Activated CD4-positive, alpha-beta T cell treated with anti-CD3 and anti-CD28 coated beads, Interleukin-2, amount 10 ng/mL, durations not matched to agents 24 days and 14 days (primary cell): Measurements from ENCODE around the gene CDC42BPA. TPM values are rescaled to one million over a fixed set of nuclear protein-coding genes. Genes with fewer than 3 reads are reported as not detected.

Experiments
- DNase-seq: peaks from one replicate; pipeline ENCODE4 v3.0.0; 2022
- H3K27ac Mint-ChIP-seq: one replicate; pipeline ENCODE4 v1.8.0; 2022; ENCODE audit warnings: mild to moderate bottlenecking, mixed read lengths
- H3K27me3 Mint-ChIP-seq: one replicate; pipeline ENCODE4 v1.8.0; 2022; ENCODE audit warnings: mixed read lengths
- H3K36me3 Mint-ChIP-seq: one replicate; pipeline ENCODE4 v1.8.0; 2022; ENCODE audit warnings: low read depth, mild to moderate bottlenecking, mixed read lengths
- H3K4me1 Mint-ChIP-seq: one replicate; pipeline ENCODE4 v1.8.0; 2021; ENCODE audit warnings: mixed read lengths
- H3K4me3 Mint-ChIP-seq: one replicate; pipeline ENCODE4 v1.8.0; 2022; ENCODE audit warnings: mild to moderate bottlenecking, moderate library complexity, mixed read lengths
- H3K9me3 Mint-ChIP-seq: one replicate; pipeline ENCODE4 v1.8.0; 2021; ENCODE audit warnings: mixed read lengths
- intact Hi-C: fragments of 100-400 bp; cut with micrococcal nuclease; formaldehyde crosslinking; loops from one replicate; pipeline ENCODE4 v1.15.1; 2023
- total RNA-seq: library from RNA; stranded (reverse); gene quantifications from 2 replicates; pipeline ENCODE4 v1.2.3, GENCODE V29; 2022

The CDC42BPA gene
- total RNA-seq, 1 donor from 2014 or later = 1.2 TPM

DNA sequence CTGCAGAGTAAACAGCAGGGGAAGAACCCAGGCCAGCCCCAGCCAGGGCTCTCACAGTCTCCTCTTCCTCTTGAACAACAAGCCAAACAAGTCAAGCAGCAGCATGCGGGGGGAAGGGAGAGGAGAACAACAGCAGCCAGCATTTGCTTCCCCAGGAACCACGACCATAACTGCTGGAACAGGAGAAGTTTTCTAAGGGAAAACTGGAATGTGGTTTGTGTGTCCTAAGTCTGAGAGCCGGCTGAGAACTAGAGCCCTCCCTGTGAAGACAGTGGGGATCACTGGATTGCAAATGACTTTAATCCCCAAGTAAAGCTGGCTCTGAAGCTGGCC, 330.0 kb downstream of the CDC42BPA start:
- H3K27ac Mint-ChIP-seq = no peak overlapping the region

DNA sequence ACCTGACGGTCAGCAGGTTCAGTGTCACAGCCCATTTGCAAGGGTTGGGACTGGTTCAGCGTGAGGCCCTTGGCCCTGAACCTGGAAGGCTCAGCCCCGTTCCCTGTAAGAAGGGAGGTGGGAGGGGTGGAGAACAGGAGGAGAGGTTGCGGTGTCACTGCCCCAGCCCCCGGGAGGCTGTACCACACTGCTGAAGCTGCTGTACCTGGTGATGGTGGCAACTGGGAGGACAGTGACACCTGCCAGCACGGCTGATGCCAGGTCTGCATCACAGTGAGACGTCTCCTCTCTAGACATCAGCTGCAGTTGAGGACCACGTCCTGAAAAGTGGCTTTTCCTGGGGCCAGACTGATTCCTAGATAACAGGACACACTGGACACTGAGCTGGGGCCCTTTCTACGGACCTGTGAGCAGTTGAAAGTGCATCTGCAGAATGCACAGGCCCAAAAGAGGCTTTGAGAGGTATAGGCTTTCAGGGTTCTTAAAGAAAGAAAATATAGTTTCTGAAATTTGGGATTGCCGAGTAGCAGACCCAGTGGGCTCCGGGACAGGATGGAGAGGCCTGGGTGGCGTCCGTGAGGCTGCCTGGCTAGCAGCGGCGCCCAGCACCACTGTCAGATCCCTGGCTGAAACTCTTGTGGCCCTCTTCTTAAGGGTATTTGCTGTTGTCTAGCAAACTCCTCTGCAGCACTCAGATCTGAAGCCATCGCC, 330.5 kb downstream of the CDC42BPA start:
- peaks cover 13% of the 10 kb centered on the region for H3K4me1 Mint-ChIP-seq
- H3K27ac Mint-ChIP-seq = no peak overlapping the region

More for the DNA sequence above, 330.0 kb downstream of the CDC42BPA start:
- peaks cover 13% of the 10 kb centered on the region for H3K4me1 Mint-ChIP-seq
- H3K4me3 Mint-ChIP-seq = no peak overlapping the region
- no peak for DNase-seq
- no peaks in the 10 kb centered on the region for H3K9me3 Mint-ChIP-seq
- peaks cover 7% of the 10 kb centered on the region for H3K36me3 Mint-ChIP-seq
- H3K27me3 Mint-ChIP-seq = no peaks in the 10 kb centered on the region
- intact Hi-C loops = no loop called here

DNA sequence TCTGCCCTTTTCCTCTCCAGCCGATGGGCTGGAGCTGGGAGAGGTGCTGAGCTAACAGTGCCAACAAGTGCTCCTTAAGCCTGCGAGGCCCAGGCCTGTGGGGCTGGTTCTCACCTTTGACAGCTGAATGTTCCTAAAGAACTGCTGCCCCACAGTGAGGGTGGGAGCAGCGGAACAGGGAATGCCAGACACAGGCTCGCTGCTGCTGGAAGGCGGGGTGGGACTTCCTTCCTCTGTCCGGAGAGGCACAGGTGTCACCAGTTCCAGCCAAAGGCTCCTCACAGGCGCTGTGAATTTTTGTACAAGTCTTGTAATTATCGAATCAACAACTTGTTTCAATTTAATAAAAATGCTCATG, 331.1 kb downstream of the CDC42BPA start:
- no peak overlapping the region for H3K4me3 Mint-ChIP-seq
- intact Hi-C loops = no loop called here
- no peaks in the 10 kb centered on the region for H3K9me3 Mint-ChIP-seq
- H3K36me3 Mint-ChIP-seq = peaks cover 7% of the 10 kb centered on the region
- no peaks in the 10 kb centered on the region for H3K27me3 Mint-ChIP-seq
- peaks cover 13% of the 10 kb centered on the region for H3K4me1 Mint-ChIP-seq
- H3K27ac Mint-ChIP-seq = no peak overlapping the region
- DNase-seq = no peak

More for the DNA sequence above, 330.5 kb downstream of the CDC42BPA start:
- DNase-seq = no peak
- Mint-ChIP-seq H3K4me3 (no peak overlapping the region), H3K27me3 (no peaks in the 10 kb centered on the region), H3K36me3 (peaks cover 7% of the 10 kb centered on the region), H3K9me3 (no peaks in the 10 kb centered on the region)
- intact Hi-C loops = no loop called here

DNA sequence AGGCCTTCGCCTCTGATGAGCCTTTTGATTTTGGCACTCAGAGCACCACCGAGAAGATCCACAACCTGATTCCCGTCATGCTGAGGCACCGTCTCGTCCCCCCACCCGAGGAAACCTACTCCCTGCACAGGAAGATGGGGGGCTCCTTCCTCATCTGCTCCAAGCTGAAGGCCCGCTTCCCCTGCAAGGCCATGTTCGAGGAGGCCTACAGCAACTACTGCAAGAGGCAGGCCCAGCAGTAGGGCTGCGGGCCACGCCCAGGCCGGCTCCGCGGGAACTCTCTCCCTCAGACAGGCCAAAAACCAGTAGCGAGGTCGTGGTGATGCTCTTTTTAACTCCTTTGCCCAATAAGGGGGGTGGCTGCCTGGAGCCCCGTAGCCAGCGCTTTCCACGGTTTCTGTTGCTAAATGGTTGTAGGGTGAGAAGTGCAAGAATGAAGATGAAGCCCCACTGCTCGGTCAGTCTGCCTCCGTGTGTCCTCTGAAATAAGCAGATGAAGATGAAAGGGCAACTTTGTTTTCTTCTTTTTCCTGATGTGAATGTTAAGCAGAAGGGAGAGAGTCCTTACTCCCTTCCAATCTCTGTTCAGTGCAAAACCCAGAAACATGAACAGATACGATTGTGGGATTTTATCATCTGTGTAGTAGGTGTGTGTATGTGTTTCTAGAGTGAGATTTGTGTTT, 331.7 kb downstream of the CDC42BPA start:
- no peak overlapping the region for H3K4me3 Mint-ChIP-seq
- intact Hi-C loops = no loop called here
- peaks cover 7% of the 10 kb centered on the region for H3K36me3 Mint-ChIP-seq
- H3K27me3 Mint-ChIP-seq = no peaks in the 10 kb centered on the region
- DNase-seq = no peak
- no peaks in the 10 kb centered on the region for H3K9me3 Mint-ChIP-seq
- H3K27ac Mint-ChIP-seq = no peak overlapping the region
- H3K4me1 Mint-ChIP-seq = peaks cover 13% of the 10 kb centered on the region

DNA sequence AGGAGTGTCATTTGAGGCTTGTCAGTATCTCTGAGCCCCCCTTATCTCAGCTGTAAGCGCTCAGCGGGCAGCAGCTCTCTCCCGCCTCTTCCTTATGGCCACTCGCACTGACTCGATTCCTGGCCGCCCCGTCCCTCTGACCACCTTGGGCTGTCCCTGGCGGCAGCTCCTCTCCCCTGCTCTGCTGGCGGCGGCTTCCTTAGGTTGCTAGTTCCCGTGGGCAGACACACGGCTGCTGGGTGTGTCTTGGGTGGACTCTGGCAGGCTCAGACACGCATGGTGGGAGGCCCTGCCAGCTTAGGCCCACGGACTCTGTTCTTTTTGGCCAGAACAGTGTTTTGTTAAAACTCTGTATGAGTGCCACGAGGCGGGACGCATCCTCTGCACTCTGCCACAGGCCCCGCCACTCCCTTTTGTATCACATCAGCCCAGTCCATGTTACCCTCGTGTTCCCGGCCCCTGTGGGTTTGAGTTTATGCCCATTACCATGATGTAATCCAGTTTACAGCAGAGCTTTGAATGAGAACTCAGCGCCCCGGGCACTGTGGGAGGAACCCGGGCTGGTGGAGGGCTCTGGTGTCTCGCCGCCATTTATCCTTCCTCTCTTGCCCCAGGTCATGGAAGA, 332.3 kb downstream of the CDC42BPA start:
- peaks cover 7% of the 10 kb centered on the region for H3K36me3 Mint-ChIP-seq
- DNase-seq = no peak
- no peaks in the 10 kb centered on the region for H3K27me3 Mint-ChIP-seq
- H3K9me3 Mint-ChIP-seq = no peaks in the 10 kb centered on the region
- intact Hi-C loops = no loop called here
- H3K4me1 Mint-ChIP-seq = peaks cover 13% of the 10 kb centered on the region
- no peak overlapping the region for H3K4me3 Mint-ChIP-seq
- H3K27ac Mint-ChIP-seq = no peak overlapping the region

DNA sequence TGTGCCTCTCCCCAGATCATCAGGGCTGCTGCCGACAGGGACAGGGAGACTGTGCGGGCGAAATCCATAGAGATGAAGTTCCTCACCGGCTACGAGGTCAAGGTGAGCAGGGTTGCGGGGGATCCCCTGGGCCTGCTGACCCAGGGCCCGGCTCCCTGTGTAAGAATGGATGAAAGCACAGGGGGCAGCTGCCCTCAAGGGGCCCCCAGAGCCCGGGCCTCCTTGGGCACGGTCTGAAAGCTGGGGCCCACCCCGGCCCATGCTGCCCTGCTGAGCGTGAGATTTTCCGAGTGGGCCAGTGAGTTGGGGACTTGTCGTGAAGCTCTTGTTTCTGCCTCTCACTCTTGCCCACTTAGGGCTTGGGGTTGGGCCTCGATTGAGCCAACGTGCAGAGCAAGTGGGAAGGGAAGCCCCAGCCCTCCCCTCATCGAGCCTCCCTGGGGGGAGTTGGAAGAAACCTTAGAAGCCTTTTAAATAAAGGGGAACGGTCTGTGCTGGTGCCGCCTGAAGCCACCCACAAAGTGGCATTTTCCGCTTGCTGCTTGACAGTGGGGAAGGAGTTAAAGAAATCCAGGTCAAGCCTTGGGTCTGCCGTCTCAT, 333.0 kb downstream of the CDC42BPA start:
- Mint-ChIP-seq H3K4me3 (no peak overlapping the region), H3K9me3 (no peaks in the 10 kb centered on the region), H3K4me1 (peaks cover 11% of the 10 kb centered on the region), H3K36me3 (peaks cover 7% of the 10 kb centered on the region), H3K27ac (no peak overlapping the region), H3K27me3 (no peaks in the 10 kb centered on the region)
- DNase-seq = no peak
- intact Hi-C loops = no loop called here

DNA sequence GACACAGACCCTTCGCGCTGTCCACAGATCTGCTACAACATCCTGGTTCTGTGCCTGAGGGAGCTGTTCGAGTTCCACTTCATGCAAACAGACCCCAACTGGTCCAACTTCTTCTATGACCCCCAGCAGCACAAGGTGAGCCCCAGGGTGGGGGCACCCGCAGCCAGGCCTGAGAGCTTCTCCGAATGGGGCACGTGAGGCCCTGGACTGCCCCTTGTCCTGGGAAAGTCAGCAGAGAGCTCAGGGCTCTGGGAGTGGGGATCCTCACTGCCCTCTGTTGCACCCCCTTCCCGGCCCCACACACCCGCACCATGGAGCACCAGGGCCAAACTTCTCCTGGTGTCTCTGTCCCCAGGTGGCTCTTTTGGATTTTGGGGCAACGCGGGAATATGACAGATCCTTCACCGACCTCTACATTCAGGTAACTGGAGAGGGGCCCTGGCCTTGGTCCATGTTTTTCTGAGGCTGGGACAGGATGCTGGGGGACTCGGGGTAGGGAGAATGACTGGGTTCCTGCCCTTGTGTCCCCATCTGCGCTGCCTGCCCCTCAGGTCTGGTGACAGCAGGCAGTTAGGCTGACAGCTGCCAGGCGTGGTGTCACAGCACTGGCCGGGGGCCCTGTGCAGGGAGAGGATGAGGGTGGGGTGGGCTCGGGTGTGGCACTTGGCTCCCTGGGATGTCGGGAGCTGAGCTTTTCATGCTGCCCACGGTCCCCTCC, 333.6 kb downstream of the CDC42BPA start:
- no peak overlapping the region for H3K27ac Mint-ChIP-seq
- H3K4me1 Mint-ChIP-seq = peaks cover 4% of the 10 kb centered on the region

DNA sequence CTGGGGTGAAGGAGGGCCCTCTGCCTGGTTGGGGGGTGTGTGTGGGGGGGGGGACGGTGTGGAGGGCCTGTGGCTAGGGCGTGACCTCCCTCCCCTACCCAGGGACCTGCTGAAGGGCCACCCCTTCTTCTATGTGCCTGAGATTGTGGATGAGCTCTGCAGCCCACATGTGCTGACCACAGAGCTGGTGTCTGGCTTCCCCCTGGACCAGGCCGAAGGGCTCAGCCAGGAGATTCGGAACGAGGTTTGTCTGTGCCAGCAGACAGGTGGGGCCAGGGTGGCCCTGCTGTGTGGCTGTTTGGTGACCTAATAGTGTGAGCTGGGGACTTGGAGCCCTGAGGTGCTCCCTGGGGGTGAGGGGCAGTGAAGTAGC, 334.3 kb downstream of the CDC42BPA start:
- Mint-ChIP-seq H3K4me1 (no peaks in the 10 kb centered on the region), H3K27me3 (no peaks in the 10 kb centered on the region), H3K4me3 (no peak overlapping the region), H3K36me3 (peaks cover 7% of the 10 kb centered on the region), H3K27ac (no peak overlapping the region), H3K9me3 (no peaks in the 10 kb centered on the region)
- DNase-seq = peak; percentile 50
- intact Hi-C loops = no loop called here

More for the DNA sequence above, 333.6 kb downstream of the CDC42BPA start:
- peak; percentile 51 for DNase-seq
- intact Hi-C loops = no loop called here
- H3K4me3 Mint-ChIP-seq = no peak overlapping the region
- peaks cover 7% of the 10 kb centered on the region for H3K36me3 Mint-ChIP-seq
- H3K9me3 Mint-ChIP-seq = no peaks in the 10 kb centered on the region
- no peaks in the 10 kb centered on the region for H3K27me3 Mint-ChIP-seq

DNA sequence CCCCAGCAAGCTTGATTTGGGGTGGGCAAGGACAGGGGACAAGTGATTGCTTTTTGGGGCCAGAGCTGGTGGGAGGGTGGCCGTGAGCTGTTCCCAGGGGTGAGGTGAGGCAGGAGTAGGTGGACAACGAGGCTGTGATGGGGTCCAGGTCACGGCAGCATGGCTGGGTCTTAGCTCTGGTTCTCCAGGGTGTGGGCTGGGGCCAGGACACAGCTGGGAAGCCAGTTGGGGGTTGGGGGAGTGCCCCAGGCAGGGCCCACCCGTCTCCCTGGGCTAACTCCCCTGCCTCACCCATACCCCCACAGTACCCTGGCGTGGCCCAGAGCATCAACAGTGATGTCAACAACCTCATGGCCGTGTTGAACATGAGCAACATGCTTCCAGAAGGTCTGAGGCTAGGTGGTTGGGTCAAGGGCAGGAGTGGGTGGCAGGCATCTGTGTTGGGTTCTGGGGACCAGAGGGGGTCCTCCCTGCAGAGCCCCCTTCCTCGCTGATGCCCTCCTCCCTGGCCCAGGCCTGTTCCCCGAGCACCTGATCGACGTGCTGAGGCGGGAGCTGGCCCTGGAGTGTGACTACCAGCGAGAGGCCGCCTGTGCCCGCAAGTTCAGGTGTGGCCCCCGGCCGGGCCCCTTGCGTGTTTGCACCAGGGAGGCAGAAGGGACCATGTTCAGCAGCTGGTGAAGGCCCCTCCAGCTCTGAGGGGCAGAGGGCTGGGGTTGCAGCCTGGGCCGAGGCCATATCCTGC, 334.9 kb downstream of the CDC42BPA start:
- intact Hi-C loops = no loop called here
- H3K27me3 Mint-ChIP-seq = no peaks in the 10 kb centered on the region
- no peaks in the 10 kb centered on the region for H3K4me1 Mint-ChIP-seq
- H3K9me3 Mint-ChIP-seq = no peaks in the 10 kb centered on the region
- H3K4me3 Mint-ChIP-seq = no peak overlapping the region
- peak overlapping the region; percentile 38 for H3K27ac Mint-ChIP-seq
- peaks cover 7% of the 10 kb centered on the region for H3K36me3 Mint-ChIP-seq
- peak; percentile 47 for DNase-seq

DNA sequence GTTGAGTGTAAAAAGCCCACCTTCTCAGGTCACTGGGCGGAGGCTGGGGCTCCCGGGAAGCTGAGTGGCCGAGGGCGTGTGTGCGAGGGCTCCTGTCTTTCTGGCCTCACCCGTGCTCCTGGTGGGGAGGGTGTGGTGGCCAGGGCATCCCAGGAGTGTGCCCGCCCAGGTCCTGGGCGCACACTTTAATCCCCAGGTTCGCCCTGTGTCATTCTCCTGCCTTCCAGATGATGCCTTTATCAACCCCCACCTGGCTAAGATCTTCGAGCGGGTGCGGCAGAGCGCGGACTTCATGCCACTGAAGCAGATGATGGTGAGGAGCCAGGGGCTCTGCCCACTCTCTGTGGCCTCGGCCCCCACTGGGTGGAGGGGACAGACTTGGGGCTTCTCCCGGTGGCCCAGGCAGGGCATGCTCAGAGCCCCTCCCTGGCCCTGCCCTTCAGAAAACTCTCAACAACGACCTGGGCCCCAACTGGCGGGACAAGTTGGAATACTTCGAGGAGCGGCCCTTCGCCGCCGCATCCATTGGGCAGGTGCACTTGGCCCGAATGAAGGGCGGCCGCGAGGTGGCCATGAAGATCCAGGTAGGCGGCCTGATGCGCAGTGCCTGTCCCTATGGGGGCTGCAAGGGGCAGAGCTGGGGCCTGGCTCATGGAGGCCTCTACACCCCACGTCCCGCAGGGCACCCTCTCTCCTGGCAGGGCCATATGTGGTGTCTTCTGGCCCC, 335.7 kb downstream of the CDC42BPA start:
- Mint-ChIP-seq H3K4me1 (no peaks in the 10 kb centered on the region), H3K27ac (peak overlapping the region; percentile 38), H3K36me3 (peaks cover 10% of the 10 kb centered on the region), H3K9me3 (no peaks in the 10 kb centered on the region), H3K27me3 (no peaks in the 10 kb centered on the region), H3K4me3 (no peak overlapping the region)
- intact Hi-C loops = no loop called here
- DNase-seq = no peak

DNA sequence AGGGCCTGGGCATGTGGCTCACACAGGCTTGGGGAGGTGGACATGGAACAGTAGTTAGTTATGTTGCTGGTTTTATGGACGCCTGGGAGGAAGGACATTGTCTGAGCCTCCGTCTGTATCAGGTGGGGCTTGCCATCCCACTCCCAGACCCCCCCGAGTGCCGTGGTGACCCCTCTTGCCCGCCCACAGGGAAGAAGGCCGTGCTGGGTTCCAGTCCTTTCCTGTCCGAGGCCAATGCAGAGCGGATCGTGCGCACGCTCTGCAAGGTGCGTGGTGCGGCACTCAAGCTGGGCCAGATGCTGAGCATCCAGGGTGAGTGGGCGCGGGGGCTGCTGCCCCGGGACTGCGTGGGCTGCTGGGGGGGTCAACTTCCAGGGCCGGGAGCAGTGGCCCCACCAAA, 336.5 kb downstream of the CDC42BPA start:
- H3K4me3 Mint-ChIP-seq = no peak overlapping the region
- intact Hi-C loops = no loop called here
- no peaks in the 10 kb centered on the region for H3K4me1 Mint-ChIP-seq
- peaks cover 6% of the 10 kb centered on the region for H3K36me3 Mint-ChIP-seq
- H3K27me3 Mint-ChIP-seq = no peaks in the 10 kb centered on the region
- no peak for DNase-seq
- no peak overlapping the region for H3K27ac Mint-ChIP-seq
- no peaks in the 10 kb centered on the region for H3K9me3 Mint-ChIP-seq

DNA sequence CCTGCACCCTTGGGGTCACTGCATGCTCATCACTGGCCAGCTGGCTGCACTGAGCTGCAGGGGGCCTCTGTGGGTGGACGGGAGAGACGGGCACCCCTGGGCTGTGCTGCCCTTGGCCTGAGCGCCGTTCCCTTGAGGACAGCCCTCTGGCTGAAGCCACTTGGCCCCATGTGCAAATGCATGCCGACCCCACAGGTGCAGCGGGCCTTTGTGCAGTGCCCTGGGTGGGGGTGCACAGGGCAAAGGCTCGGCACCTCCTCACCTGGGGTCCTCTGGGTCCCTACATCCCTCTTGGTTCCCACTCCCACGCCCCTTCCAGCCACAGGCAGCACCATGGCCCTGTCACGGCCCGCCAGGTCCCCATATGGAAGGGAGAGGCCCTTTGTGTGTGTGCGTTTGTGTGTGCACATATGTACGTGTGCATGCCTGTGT, 336.9 kb downstream of the CDC42BPA start:
- Mint-ChIP-seq H3K27ac (no peak overlapping the region), H3K9me3 (no peaks in the 10 kb centered on the region), H3K4me3 (no peak overlapping the region), H3K27me3 (no peaks in the 10 kb centered on the region), H3K4me1 (no peaks in the 10 kb centered on the region), H3K36me3 (peaks cover 2% of the 10 kb centered on the region)
- intact Hi-C loops = no loop called here
- peak; percentile 53 for DNase-seq
